B cell (primary cell): ENCODE measurements around the gene TCF23. TPM values are rescaled to one million over a fixed set of nuclear protein-coding genes. Genes with fewer than 3 reads are reported as not detected.

Experiments used
- ATAC-seq: fragments of 200-7000 bp; cut with Tn5 transposase; one replicate; pipeline ENCODE4 v1.10.0; 2021; ENCODE audit warnings: low read depth, mild to moderate bottlenecking, moderate number of reproducible peaks, moderate library complexity
- CTCF ChIA-PET: fragments of 350-600 bp; sonication (Branson Sonifier 250); formaldehyde crosslinking; loops from one replicate; lab custom pipeline; 2021; ENCODE audit warnings: antibody characterized with exemption, inconsistent platforms; lab: Charles Lee
- POLR2A ChIA-PET: fragments of 350-600 bp; sonication (Branson Sonifier 250); formaldehyde crosslinking; loops from one replicate; lab custom pipeline; 2021; ENCODE audit warnings: antibody characterized with exemption; lab: Charles Lee
- DNase-seq: peaks from one replicate; pipeline ENCODE4 v3.0.0; 2013
- H2AFZ ChIP-seq: 2 replicates; pipeline ENCODE4 v1.6.1; 2012; ENCODE audit warnings: mild to moderate bottlenecking, low read depth, low read length; ENCODE audit not compliant: insufficient read depth, poor library complexity, severe bottlenecking
- H3K27ac ChIP-seq, 2 donors: 1 replicate in 1 of 2; 2 replicates in 1 of 2; pipeline ENCODE4 v1.5.1; 2012 to 2013; ENCODE audit warnings: low read length in 2 of 2, mild to moderate bottlenecking in 2 of 2, moderate library complexity in 1 of 2
- H3K27me3 ChIP-seq, 4 experiments: fragments of 200-600 bp in 1 of 4; sonication (generic) in 1 of 4; replicated peaks in 1 of 4; 1 replicate in 2 of 4; 2 replicates in 2 of 4; pipeline versions ENCODE4 v1.6.1 to v1.7.0; 2013 to 2016; ENCODE audit warnings: low read length in 3 of 4, mild to moderate bottlenecking in 2 of 4, mixed read lengths in 1 of 4, moderate library complexity in 1 of 4; ENCODE audit not compliant: insufficient read depth in 4 of 4, control insufficient read depth in 3 of 4; ENCODE audit errors: control extremely low read depth in 1 of 4
- H3K36me3 ChIP-seq, 2 experiments: replicated peaks in 1 of 2; 1 replicate in 1 of 2; 2 replicates in 1 of 2; pipeline versions ENCODE4 v1.6.1 to v1.7.1; 2013; ENCODE audit warnings: low read length in 1 of 2; ENCODE audit not compliant: insufficient read depth in 2 of 2, control insufficient read depth in 1 of 2; ENCODE audit errors: control extremely low read depth in 1 of 2, extremely low read depth in 1 of 2
- H3K4me1 ChIP-seq, 2 donors: fragments of 200-600 bp in 1 of 2; sonication (generic) in 1 of 2; 1 replicate in 1 of 2; 2 replicates in 1 of 2; pipeline versions ENCODE4 v1.5.1 to v1.6.1; 2013 to 2017; ENCODE audit warnings: low read length in 2 of 2; ENCODE audit not compliant: control insufficient read depth in 2 of 2, insufficient read depth in 2 of 2
- H3K4me2 ChIP-seq: replicated peaks from 2 replicates; pipeline ENCODE3; 2012; ENCODE audit warnings: mild to moderate bottlenecking, low read depth, low read length; ENCODE audit not compliant: poor library complexity, severe bottlenecking
- H3K4me3 ChIP-seq, 5 experiments: fragments of 200-600 bp in 1 of 5; sonication (generic) in 1 of 5; 1 replicate in 3 of 5; 2 replicates in 2 of 5; pipeline versions ENCODE4 v1.5.1 to v1.7.0; 2011 to 2016; ENCODE audit warnings: low read length in 4 of 5, mild to moderate bottlenecking in 4 of 5, low read depth in 2 of 5, control low read depth in 1 of 5, moderate library complexity in 1 of 5; ENCODE audit not compliant: insufficient read depth in 1 of 5; ENCODE audit errors: control extremely low read depth in 1 of 5, extremely low read depth in 1 of 5
- H3K79me2 ChIP-seq: fragments of 200-600 bp; sonication (generic); one replicate; pipeline ENCODE4 v1.6.0; 2016; ENCODE audit warnings: low read length; ENCODE audit not compliant: control insufficient read depth, insufficient read depth
- H3K9ac ChIP-seq: fragments of 200-600 bp; sonication (generic); 2 replicates; pipeline ENCODE4 v1.6.1; 2017; ENCODE audit warnings: mild to moderate bottlenecking, low read length, moderate library complexity
- H3K9me3 ChIP-seq, 3 donors: one replicate each; pipeline versions ENCODE4 v1.6.1 to v1.7.1; 2013; ENCODE audit warnings: low read length in 2 of 3; ENCODE audit not compliant: control insufficient read depth in 2 of 3, insufficient read depth in 1 of 3; ENCODE audit errors: control extremely low read depth in 1 of 3
- H4K20me1 ChIP-seq: 2 replicates; pipeline ENCODE4 v1.6.0; 2012; ENCODE audit warnings: mild to moderate bottlenecking, low read length; ENCODE audit not compliant: insufficient read depth, control insufficient read depth, poor library complexity, severe bottlenecking
- H3K27ac Mint-ChIP-seq: one replicate; pipeline ENCODE4 v1.8.0; 2021; ENCODE audit warnings: mixed read lengths
- H3K27me3 Mint-ChIP-seq: one replicate; pipeline ENCODE4 v1.8.0; 2021; ENCODE audit warnings: mixed read lengths
- H3K4me1 Mint-ChIP-seq: one replicate; pipeline ENCODE4 v1.8.0; 2021; ENCODE audit warnings: mixed read lengths
- H3K4me3 Mint-ChIP-seq: one replicate; pipeline ENCODE4 v1.8.0; 2021; ENCODE audit warnings: mixed read lengths
- H3K9me3 Mint-ChIP-seq: one replicate; pipeline ENCODE4 v1.8.0; 2022; ENCODE audit warnings: mixed read lengths; ENCODE audit not compliant: insufficient read depth
- EZH2 ChIP-seq: IDR thresholded peaks from 2 replicates; pipeline ENCODE4 v1.6.1; 2012; ENCODE audit warnings: borderline replicate concordance, low read depth, mild to moderate bottlenecking, moderate library complexity, low read length; ENCODE audit not compliant: insufficient read depth, poor library complexity, severe bottlenecking
- WGBS: methylation state at CpG from one replicate; pipeline ENCODE4 v1.1.5; 2013; ENCODE audit warnings: missing lambda C conversion rate; ENCODE audit not compliant: insufficient coverage; 5-methylcytosine and 5-hydroxymethylcytosine counted together
- intact Hi-C: fragments of 100-400 bp; cut with micrococcal nuclease; formaldehyde crosslinking; loops from one replicate; pipeline ENCODE4 v1.10.0; 2022
- polyA plus RNA-seq: library from polyadenylated mRNA; depleted of rRNA; stranded (reverse); fragments of >200 nt; gene quantifications from 2 replicates; pipeline ENCODE4 v1.2.3, GENCODE V29; 2012
- total RNA-seq, 2 donors: library from RNA; stranded (reverse); fragments of 120-200 nt in 1 of 2; gene quantifications; 1 replicate in 1 of 2; 2 replicates in 1 of 2; pipeline versions ENCODE4 v1.2.3 to v1.2.4, GENCODE V29; 2013 to 2022
- TF ChIP-seq, protein P1 (sequence below): fragments of 200-600 bp; IDR thresholded peaks from one replicate; pipeline ENCODE4 v1.8.0; 2022; ENCODE audit warnings: antibody characterized with exemption, mild to moderate bottlenecking

Gene TCF23
- total and polyA plus RNA-seq, 2 donors (not counting 1 experiment from before 2014, with no cell fraction given) = 0.10 TPM; not detected in 1

DNA sequence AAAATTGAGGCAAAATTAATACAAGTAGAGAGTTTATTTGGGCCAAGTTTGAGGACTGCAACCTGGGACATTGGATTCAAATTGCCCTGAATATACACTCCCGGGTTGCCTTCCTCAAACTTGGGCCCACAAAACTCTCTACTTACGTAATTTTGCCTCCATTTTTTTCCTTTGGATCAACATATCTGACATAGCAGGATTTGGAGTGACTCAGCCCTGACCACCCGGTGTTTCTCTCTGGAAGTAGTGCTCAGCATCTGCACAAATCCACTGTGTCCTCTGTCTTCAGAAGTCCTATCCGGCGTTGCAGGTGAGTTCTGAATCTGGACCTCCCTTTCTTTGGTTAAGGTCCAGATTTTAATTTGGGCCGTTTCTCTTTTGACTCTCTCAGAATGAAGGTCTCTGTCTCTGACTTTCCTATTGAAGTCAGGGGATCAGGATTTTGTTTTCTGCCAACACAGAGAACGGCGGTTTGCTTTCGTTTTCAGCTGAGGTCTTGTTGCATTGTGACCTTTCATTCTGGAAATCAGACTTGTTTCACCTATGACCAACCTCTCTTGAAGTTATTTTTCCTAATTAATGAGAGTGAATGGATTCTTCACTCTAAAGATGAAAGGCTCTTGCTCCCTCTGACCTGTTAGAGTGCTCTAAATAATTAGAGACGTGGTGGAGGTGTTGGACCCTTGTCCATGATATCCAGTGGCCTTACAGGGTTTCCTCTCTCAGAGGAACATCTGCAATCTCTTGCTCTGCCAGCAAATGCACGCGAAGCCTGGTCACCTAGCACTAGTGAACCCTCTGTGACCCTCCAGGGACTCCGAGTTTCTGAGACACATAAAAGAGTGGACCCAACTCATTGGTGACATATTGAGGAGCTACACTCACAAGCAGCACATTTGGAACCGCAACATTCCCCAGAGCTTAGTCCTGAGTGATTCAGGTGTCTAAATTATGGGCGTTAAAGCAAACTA, 13.6 kb downstream of the TCF23 start:
- peaks cover 19 to 22% of the 10 kb centered on the region in 2 donors for H3K4me1 ChIP-seq
- Mint-ChIP-seq H3K9me3 (no peaks in the 10 kb centered on the region), H3K4me3 (no peak overlapping the region), H3K27me3 (peaks cover 3% of the 10 kb centered on the region), H3K4me1 (peaks cover 20% of the 10 kb centered on the region), H3K27ac (no peak overlapping the region)
- no peak overlapping the region for H3K4me3 ChIP-seq
- no peak overlapping the region for H2AFZ ChIP-seq
- no peaks in the 10 kb centered on the region for H3K27me3 ChIP-seq
- TF ChIP-seq, protein P1, sequence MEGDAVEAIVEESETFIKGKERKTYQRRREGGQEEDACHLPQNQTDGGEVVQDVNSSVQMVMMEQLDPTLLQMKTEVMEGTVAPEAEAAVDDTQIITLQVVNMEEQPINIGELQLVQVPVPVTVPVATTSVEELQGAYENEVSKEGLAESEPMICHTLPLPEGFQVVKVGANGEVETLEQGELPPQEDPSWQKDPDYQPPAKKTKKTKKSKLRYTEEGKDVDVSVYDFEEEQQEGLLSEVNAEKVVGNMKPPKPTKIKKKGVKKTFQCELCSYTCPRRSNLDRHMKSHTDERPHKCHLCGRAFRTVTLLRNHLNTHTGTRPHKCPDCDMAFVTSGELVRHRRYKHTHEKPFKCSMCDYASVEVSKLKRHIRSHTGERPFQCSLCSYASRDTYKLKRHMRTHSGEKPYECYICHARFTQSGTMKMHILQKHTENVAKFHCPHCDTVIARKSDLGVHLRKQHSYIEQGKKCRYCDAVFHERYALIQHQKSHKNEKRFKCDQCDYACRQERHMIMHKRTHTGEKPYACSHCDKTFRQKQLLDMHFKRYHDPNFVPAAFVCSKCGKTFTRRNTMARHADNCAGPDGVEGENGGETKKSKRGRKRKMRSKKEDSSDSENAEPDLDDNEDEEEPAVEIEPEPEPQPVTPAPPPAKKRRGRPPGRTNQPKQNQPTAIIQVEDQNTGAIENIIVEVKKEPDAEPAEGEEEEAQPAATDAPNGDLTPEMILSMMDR = no peak
- TF ChIP-seq EZH2 = no peak
- H3K27ac ChIP-seq = no peak overlapping the region
- ChIA-PET CTCF (no interaction called here), POLR2A (no interaction called here)
- no peaks in the 10 kb centered on the region for H3K36me3 ChIP-seq
- intact Hi-C loops = no loop called here
- DNase-seq (no peak), ATAC-seq (no peak)
- H3K9me3 ChIP-seq = peaks cover 0 to 3% (median 0%) of the 10 kb centered on the region in 3 donors
- H3K79me2 ChIP-seq = no peaks in the 10 kb centered on the region
- H4K20me1 ChIP-seq = no peaks in the 10 kb centered on the region
- H3K9ac ChIP-seq = no peak overlapping the region
- 97% methylated on average over 8 of the region's 15 CpGs for WGBS
- H3K4me2 ChIP-seq = no peak overlapping the region
